Activated naive CD8-positive, alpha-beta T cell (primary cell): ENCODE results near the gene CELSR3.

Experiments used
- H3K27ac Mint-ChIP-seq: one replicate; pipeline ENCODE4 v1.8.0; 2021; ENCODE audit warnings: mixed read lengths
- H3K27me3 Mint-ChIP-seq: one replicate; pipeline ENCODE4 v1.8.0; 2021; ENCODE audit warnings: mixed read lengths
- H3K36me3 Mint-ChIP-seq: one replicate; pipeline ENCODE4 v1.8.0; 2021; ENCODE audit warnings: mixed read lengths
- H3K4me1 Mint-ChIP-seq: one replicate; pipeline ENCODE4 v1.8.0; 2021; ENCODE audit warnings: low read depth, mixed read lengths
- H3K4me3 Mint-ChIP-seq: one replicate; pipeline ENCODE4 v1.8.0; 2021; ENCODE audit warnings: mild to moderate bottlenecking, mixed read lengths
- H3K9me3 Mint-ChIP-seq: one replicate; pipeline ENCODE4 v1.8.0; 2021; ENCODE audit warnings: low read depth, mixed read lengths

Gene CELSR3

DNA sequence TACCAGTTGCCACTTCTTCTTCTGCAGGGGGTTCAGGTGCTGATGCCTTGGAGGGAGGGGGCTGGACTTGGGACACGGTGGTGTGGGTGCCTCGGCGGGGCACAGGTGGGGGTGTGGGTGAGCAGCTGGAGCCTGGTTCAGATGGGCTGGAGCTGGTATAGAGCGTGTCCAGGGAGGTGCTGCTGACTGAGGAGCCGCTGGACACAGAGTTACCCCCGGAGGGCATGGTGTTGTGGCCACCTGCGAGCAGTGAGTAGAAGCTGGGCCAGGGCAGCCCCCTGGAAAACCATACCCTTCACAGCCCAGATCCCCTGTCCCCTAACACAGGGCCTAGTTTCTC lies 18.8 kb upstream of the CELSR3 start:
- Mint-ChIP-seq H3K9me3 (no peaks in the 10 kb centered on the region), H3K4me1 (peaks cover 26% of the 10 kb centered on the region), H3K36me3 (peaks cover 9% of the 10 kb centered on the region), H3K27me3 (no peaks in the 10 kb centered on the region), H3K27ac (no peak overlapping the region), H3K4me3 (no peak overlapping the region)

- H3K4me1 Mint-ChIP-seq = peaks cover 24% of the 10 kb centered on the region
- no peak overlapping the region for H3K4me3 Mint-ChIP-seq
- no peaks in the 10 kb centered on the region for H3K27me3 Mint-ChIP-seq
- no peak overlapping the region for H3K27ac Mint-ChIP-seq
- H3K9me3 Mint-ChIP-seq = no peaks in the 10 kb centered on the region
- peaks cover 9% of the 10 kb centered on the region for H3K36me3 Mint-ChIP-seq
These were observed 18.3 kb upstream of the CELSR3 start for GRCh38 chr3:48680811-48681540.

DNA sequence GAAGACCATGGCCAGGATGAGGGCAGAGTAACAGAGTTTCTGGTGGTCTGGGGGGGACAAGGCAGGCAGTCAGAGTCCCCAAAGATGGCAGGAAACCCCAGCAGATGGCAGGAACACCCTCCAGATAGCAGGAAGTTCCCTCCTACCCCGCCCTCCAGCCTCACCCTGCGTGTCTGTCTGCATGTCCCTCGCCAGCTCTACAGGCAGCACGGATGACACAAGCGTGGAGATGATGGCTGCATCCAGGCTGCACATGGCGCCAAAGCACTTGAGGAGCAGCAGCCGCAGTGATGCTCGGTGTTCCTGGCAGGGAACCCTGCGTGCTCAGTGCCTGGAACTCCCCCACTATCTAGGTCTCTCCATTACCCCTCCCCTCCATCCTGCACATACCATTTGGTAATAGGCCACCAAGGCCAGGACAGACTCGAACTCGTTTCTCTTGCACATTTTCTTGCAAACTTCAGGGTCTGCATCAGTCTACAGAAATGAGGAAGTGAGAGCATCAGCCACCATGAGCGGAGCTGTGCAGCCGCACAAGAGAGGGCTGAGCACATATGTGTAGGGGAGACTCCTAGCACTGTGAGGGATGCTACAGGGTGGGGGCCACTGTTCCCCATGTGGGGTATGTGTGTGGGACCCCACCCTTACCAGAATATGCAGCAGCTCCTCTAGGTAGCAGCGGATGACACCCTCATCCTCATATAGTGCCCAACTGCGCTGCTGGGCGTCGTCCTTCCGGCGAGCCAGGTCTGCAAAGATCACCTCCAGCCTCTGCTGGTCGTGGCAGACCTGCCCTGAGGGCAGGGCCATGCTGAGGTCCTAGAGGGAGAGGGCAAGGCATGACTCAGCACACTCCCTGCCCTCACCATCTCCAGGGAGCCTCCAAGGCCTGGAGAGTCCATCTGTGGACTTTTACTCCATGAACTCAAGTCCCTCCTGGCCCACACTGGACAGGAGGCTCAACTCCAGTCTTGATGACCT lies 17.0 kb upstream of the CELSR3 start:
- H3K27ac Mint-ChIP-seq = no peak overlapping the region
- H3K9me3 Mint-ChIP-seq = no peaks in the 10 kb centered on the region
- H3K27me3 Mint-ChIP-seq = no peaks in the 10 kb centered on the region
- no peak overlapping the region for H3K4me3 Mint-ChIP-seq
- peaks cover 20% of the 10 kb centered on the region for H3K4me1 Mint-ChIP-seq
- peaks cover 13% of the 10 kb centered on the region for H3K36me3 Mint-ChIP-seq

- no peak overlapping the region for H3K4me3 Mint-ChIP-seq
- no peaks in the 10 kb centered on the region for H3K9me3 Mint-ChIP-seq
- H3K27me3 Mint-ChIP-seq = no peaks in the 10 kb centered on the region
- H3K27ac Mint-ChIP-seq = no peak overlapping the region
- H3K4me1 Mint-ChIP-seq = peaks cover 13% of the 10 kb centered on the region
- peaks cover 13% of the 10 kb centered on the region for H3K36me3 Mint-ChIP-seq
These were observed 16.1 kb upstream of the CELSR3 start for GRCh38 chr3:48678566-48679380.

- no peak overlapping the region for H3K4me3 Mint-ChIP-seq
- H3K27me3 Mint-ChIP-seq = no peaks in the 10 kb centered on the region
- no peaks in the 10 kb centered on the region for H3K9me3 Mint-ChIP-seq
- no peak overlapping the region for H3K27ac Mint-ChIP-seq
- peaks cover 13% of the 10 kb centered on the region for H3K36me3 Mint-ChIP-seq
- H3K4me1 Mint-ChIP-seq = peaks cover 7% of the 10 kb centered on the region
These were observed 15.4 kb upstream of the CELSR3 start for GRCh38 chr3:48678056-48678455.

GRCh38 chr3:48674505-48674904 lies 11.8 kb upstream of the CELSR3 start:
- H3K4me1 Mint-ChIP-seq = no peaks in the 10 kb centered on the region
- H3K27ac Mint-ChIP-seq = no peak overlapping the region
- no peaks in the 10 kb centered on the region for H3K9me3 Mint-ChIP-seq
- peaks cover 11% of the 10 kb centered on the region for H3K36me3 Mint-ChIP-seq
- H3K4me3 Mint-ChIP-seq = no peak overlapping the region
- H3K27me3 Mint-ChIP-seq = no peaks in the 10 kb centered on the region

GRCh38 chr3:48672522-48672921 lies 9.8 kb upstream of the CELSR3 start:
- no peaks in the 10 kb centered on the region for H3K27me3 Mint-ChIP-seq

DNA sequence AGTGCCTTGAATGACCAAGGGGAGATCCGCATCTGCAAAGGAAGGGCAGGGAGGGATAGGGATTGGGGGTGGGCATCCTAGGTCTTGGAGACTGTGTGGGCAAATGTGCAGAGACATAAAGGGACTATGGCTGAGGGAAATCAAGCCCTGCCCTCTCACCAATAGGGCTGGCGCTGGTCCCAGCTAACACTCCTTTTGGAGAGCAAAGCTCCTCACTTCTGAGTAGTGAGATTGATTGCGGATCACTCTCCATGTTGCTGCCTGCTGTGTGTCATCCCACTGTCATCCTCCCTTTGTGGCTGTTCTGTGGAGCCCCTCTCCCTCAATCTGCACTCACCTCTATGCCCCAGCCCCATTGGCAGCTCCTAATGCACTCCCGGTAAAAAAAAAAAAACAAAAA lies 2.2 kb upstream of the CELSR3 start:
- peaks cover 4% of the 10 kb centered on the region for H3K27me3 Mint-ChIP-seq

More at GRCh38 chr3:48672522-48672921, 9.8 kb upstream of the CELSR3 start:
- Mint-ChIP-seq H3K4me1 (no peaks in the 10 kb centered on the region), H3K4me3 (no peak overlapping the region), H3K9me3 (no peaks in the 10 kb centered on the region), H3K27ac (no peak overlapping the region), H3K36me3 (peaks cover 6% of the 10 kb centered on the region)

GRCh38 chr3:48664313-48664644 lies 1.6 kb upstream of the CELSR3 start:
- Mint-ChIP-seq H3K36me3 (no peaks in the 10 kb centered on the region), H3K9me3 (no peaks in the 10 kb centered on the region), H3K4me3 (peak overlapping the region; percentile 72), H3K27ac (no peak overlapping the region), H3K27me3 (peaks cover 4% of the 10 kb centered on the region), H3K4me1 (peaks cover 12% of the 10 kb centered on the region)

More for the DNA sequence above, 2.2 kb upstream of the CELSR3 start:
- Mint-ChIP-seq H3K9me3 (no peaks in the 10 kb centered on the region), H3K4me1 (peaks cover 12% of the 10 kb centered on the region), H3K27ac (no peak overlapping the region), H3K4me3 (no peak overlapping the region), H3K36me3 (no peaks in the 10 kb centered on the region)

GRCh38 chr3:48663489-48664312 lies 1.0 kb upstream of the CELSR3 start:
- Mint-ChIP-seq H3K9me3 (no peaks in the 10 kb centered on the region), H3K36me3 (no peaks in the 10 kb centered on the region), H3K27ac (peak overlapping the region; percentile 72), H3K4me3 (peak overlapping the region; percentile 72), H3K4me1 (peaks cover 12% of the 10 kb centered on the region), H3K27me3 (peaks cover 4% of the 10 kb centered on the region)

GRCh38 chr3:48662145-48662752 lies 437 bp downstream of the CELSR3 start:
- peaks cover 14% of the 10 kb centered on the region for H3K4me1 Mint-ChIP-seq
- H3K36me3 Mint-ChIP-seq = no peaks in the 10 kb centered on the region
- H3K27ac Mint-ChIP-seq = no peak overlapping the region
- no peaks in the 10 kb centered on the region for H3K9me3 Mint-ChIP-seq
- H3K4me3 Mint-ChIP-seq = no peak overlapping the region
- H3K27me3 Mint-ChIP-seq = peaks cover 4% of the 10 kb centered on the region

- no peaks in the 10 kb centered on the region for H3K9me3 Mint-ChIP-seq
- peaks cover 15% of the 10 kb centered on the region for H3K4me1 Mint-ChIP-seq
- H3K4me3 Mint-ChIP-seq = peak overlapping the region; percentile 69
- H3K36me3 Mint-ChIP-seq = no peaks in the 10 kb centered on the region
- H3K27me3 Mint-ChIP-seq = peaks cover 4% of the 10 kb centered on the region
- H3K27ac Mint-ChIP-seq = no peak overlapping the region
These were observed 1.1 kb downstream of the CELSR3 start for GRCh38 chr3:48661501-48662144.

DNA sequence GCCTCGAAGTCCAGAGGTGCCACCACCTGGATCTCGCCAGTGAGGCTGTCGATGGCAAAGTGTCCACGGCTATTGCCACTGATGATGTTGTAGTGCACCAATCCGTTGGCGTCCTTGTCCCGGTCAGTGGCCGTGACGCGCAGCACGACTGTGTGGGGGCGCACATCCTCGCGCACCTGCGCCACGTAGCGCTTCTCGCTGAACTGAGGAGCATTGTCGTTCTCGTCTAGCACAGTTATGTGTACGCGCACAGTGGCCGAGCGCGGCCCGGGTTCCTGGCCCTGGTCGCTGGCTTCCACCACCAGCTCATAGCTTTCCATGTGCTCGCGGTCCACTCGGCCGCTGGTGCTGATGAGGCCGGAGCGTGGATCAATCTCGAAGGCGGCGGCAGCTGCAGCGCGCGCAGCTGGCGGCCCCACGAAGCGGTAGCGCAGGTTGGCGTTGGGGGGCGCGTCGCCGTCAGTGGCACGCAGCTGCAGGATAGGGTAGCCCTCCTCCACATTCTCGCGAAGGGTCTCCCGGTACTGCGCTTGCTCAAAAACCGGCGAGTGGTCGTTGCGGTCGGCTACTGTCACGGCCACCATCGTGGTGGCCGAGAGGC lies 1.8 kb downstream of the CELSR3 start:
- no peaks in the 10 kb centered on the region for H3K36me3 Mint-ChIP-seq
- H3K27me3 Mint-ChIP-seq = peaks cover 4% of the 10 kb centered on the region
- H3K4me3 Mint-ChIP-seq = no peak overlapping the region
- H3K27ac Mint-ChIP-seq = no peak overlapping the region
- peaks cover 17% of the 10 kb centered on the region for H3K4me1 Mint-ChIP-seq
- no peaks in the 10 kb centered on the region for H3K9me3 Mint-ChIP-seq
